CD4-positive, CD25-positive, alpha-beta regulatory T cell (primary cell): ENCODE measurements around the gene PDLIM7. TPM values are rescaled to one million over a fixed set of nuclear protein-coding genes. Genes with fewer than 3 reads are reported as not detected.
A peak's percentile ranks its signal among the peaks of the same experiment; 100 is the strongest.

Experiments
- ATAC-seq, 2 donors: fragments of 150-1000 bp; cut with Tn5 transposase; one replicate each; pipeline ENCODE4 v1.10.0; 2021; ENCODE audit warnings: low read depth in 2 of 2, moderate number of reproducible peaks in 2 of 2, moderate library complexity in 1 of 2
- DNase-seq, 3 donors: peaks; one replicate each; pipeline versions ENCODE4 v3.0.0 to v3.0.0-alpha.2; 2012 to 2022; ENCODE audit warnings: mixed read lengths in 1 of 3
- H3K27ac ChIP-seq: one replicate; pipeline ENCODE4 v1.7.0; 2013; ENCODE audit warnings: mild to moderate bottlenecking, low read length; ENCODE audit not compliant: insufficient read depth, poor library complexity, severe bottlenecking
- H3K27me3 ChIP-seq: one replicate; pipeline ENCODE4 v1.7.0; 2013; ENCODE audit warnings: low read length; ENCODE audit not compliant: control insufficient read depth, insufficient read depth
- H3K36me3 ChIP-seq: one replicate; pipeline ENCODE4 v1.7.0; 2013; ENCODE audit warnings: mild to moderate bottlenecking, low read length, moderate library complexity; ENCODE audit not compliant: control insufficient read depth, insufficient read depth
- H3K4me1 ChIP-seq: 2 replicates; pipeline ENCODE4 v1.7.0; 2013; ENCODE audit warnings: mild to moderate bottlenecking, low read length; ENCODE audit not compliant: insufficient read depth, control insufficient read depth, poor library complexity, severe bottlenecking
- H3K4me3 ChIP-seq: one replicate; pipeline ENCODE4 v1.7.0; 2013; ENCODE audit warnings: low read depth, mild to moderate bottlenecking, low read length, moderate library complexity
- H3K9me3 ChIP-seq, 2 experiments: 1 replicate in 1 of 2; 2 replicates in 1 of 2; pipeline ENCODE4 v1.7.0; 2013; ENCODE audit warnings: low read length in 2 of 2, mild to moderate bottlenecking in 1 of 2, moderate library complexity in 1 of 2; ENCODE audit not compliant: control insufficient read depth in 2 of 2
- H3K27ac Mint-ChIP-seq, 3 donors: one replicate each; pipeline ENCODE4 v1.8.0; 2020 to 2022; ENCODE audit warnings: mild to moderate bottlenecking in 3 of 3, mixed read lengths in 3 of 3, moderate library complexity in 2 of 3
- H3K27me3 Mint-ChIP-seq: one replicate; pipeline ENCODE4 v1.8.0; 2022; ENCODE audit warnings: mild to moderate bottlenecking, mixed read lengths
- H3K36me3 Mint-ChIP-seq: one replicate; pipeline ENCODE4 v1.8.0; 2020; ENCODE audit warnings: mixed read lengths
- H3K4me1 Mint-ChIP-seq, 4 donors: one replicate each; pipeline ENCODE4 v1.8.0; 2020 to 2022; ENCODE audit warnings: mixed read lengths in 4 of 4, mild to moderate bottlenecking in 1 of 4
- H3K4me3 Mint-ChIP-seq, 4 donors: one replicate each; pipeline ENCODE4 v1.8.0; 2020 to 2022; ENCODE audit warnings: mild to moderate bottlenecking in 4 of 4, mixed read lengths in 4 of 4, moderate library complexity in 3 of 4
- H3K9me3 Mint-ChIP-seq, 7 donors: one replicate each; pipeline ENCODE4 v1.8.0; 2020 to 2022; ENCODE audit warnings: mixed read lengths in 7 of 7, mild to moderate bottlenecking in 3 of 7, moderate library complexity in 2 of 7
- polyA plus RNA-seq, 4 donors: library from polyadenylated mRNA; unstranded; fragments of 300-500 nt; fragmentation: Illumina TruSeq; gene quantifications; one replicate each; pipeline ENCODE4 v1.2.3, GENCODE V29; 2021
- total RNA-seq: library from RNA; stranded (reverse); gene quantifications from one replicate; pipeline ENCODE4 v1.2.3, GENCODE V29; 2022

PDLIM7 gene
- total and polyA plus RNA-seq, 5 donors from 2014 or later: 1.6 to 7.8 (median 2.5) TPM

- Histone ChIP-seq H3K4me1 (peaks cover 43% of the 10 kb centered on the region), H3K27ac (no peak overlapping the region), H3K9me3 (no peaks in the 10 kb centered on the region), H3K36me3 (no peaks in the 10 kb centered on the region), H3K27me3 (no peaks in the 10 kb centered on the region), H3K4me3 (no peak overlapping the region)
- peaks cover 0 to 38% (median 25%) of the 10 kb centered on the region in 4 donors for H3K4me1 Mint-ChIP-seq
- no peak for ATAC-seq
- peaks cover 19% of the 10 kb centered on the region for H3K27me3 Mint-ChIP-seq
- DNase-seq: no peak
- H3K4me3 Mint-ChIP-seq: peak overlapping the region; percentile 42 to 96 (median 71)
- H3K27ac Mint-ChIP-seq: peak overlapping the region; percentile 68 to 92 (median 91)
- no peaks in the 10 kb centered on the region for H3K9me3 Mint-ChIP-seq
- H3K36me3 Mint-ChIP-seq: peaks cover 4% of the 10 kb centered on the region
Measured at GRCh38 chr5:177452688-177453638, 44.4 kb downstream of the PDLIM7 start.

- Mint-ChIP-seq H3K27me3 (peaks cover 17% of the 10 kb centered on the region), H3K36me3 (peaks cover 4% of the 10 kb centered on the region), H3K9me3 (no peaks in the 10 kb centered on the region), H3K4me3 (peak overlapping the region in 3 of 4 donors; percentile 57 to 71 (median 68)), H3K27ac (peak overlapping the region in 1 of 3 donors; percentile 80), H3K4me1 (peaks cover 0 to 43% (median 27%) of the 10 kb centered on the region in 4 donors)
- Histone ChIP-seq H3K36me3 (no peaks in the 10 kb centered on the region), H3K9me3 (no peaks in the 10 kb centered on the region), H3K4me3 (no peak overlapping the region), H3K27me3 (no peaks in the 10 kb centered on the region), H3K27ac (no peak overlapping the region), H3K4me1 (peaks cover 49% of the 10 kb centered on the region)
- no peak for DNase-seq
- no peak for ATAC-seq
Measured at GRCh38 chr5:177450667-177451424, 46.6 kb downstream of the PDLIM7 start.

GRCh38 chr5:177449140-177450061 lies 48.0 kb downstream of the PDLIM7 start:
- Histone ChIP-seq H3K36me3 (no peaks in the 10 kb centered on the region), H3K27me3 (no peaks in the 10 kb centered on the region), H3K4me3 (no peak overlapping the region), H3K4me1 (peaks cover 53% of the 10 kb centered on the region), H3K9me3 (no peaks in the 10 kb centered on the region), H3K27ac (no peak overlapping the region)
- Mint-ChIP-seq H3K9me3 (no peaks in the 10 kb centered on the region), H3K27me3 (peaks cover 20% of the 10 kb centered on the region), H3K36me3 (peaks cover 4% of the 10 kb centered on the region), H3K4me3 (peak overlapping the region in 2 of 4 donors; percentile 26 to 97), H3K4me1 (peaks cover 0 to 58% (median 41%) of the 10 kb centered on the region in 4 donors), H3K27ac (no peak overlapping the region)
- DNase-seq (no peak), ATAC-seq (no peak)

GRCh38 chr5:177448244-177448950 lies 49.0 kb downstream of the PDLIM7 start:
- H3K27ac Mint-ChIP-seq: peak overlapping the region in 2 of 3 donors; percentile 85 to 92
- no peak for DNase-seq
- H3K4me1 Mint-ChIP-seq: peaks cover 0 to 59% (median 43%) of the 10 kb centered on the region in 4 donors

GRCh38 chr5:177447611-177448243 lies 49.7 kb downstream of the PDLIM7 start:
- no peak overlapping the region for H3K4me3 ChIP-seq
- H3K36me3 ChIP-seq: no peaks in the 10 kb centered on the region
- Mint-ChIP-seq H3K4me3 (peak overlapping the region; percentile 78 to 97 (median 86)), H3K9me3 (no peaks in the 10 kb centered on the region), H3K36me3 (peaks cover 4% of the 10 kb centered on the region), H3K4me1 (peaks cover 0 to 57% (median 37%) of the 10 kb centered on the region in 4 donors), H3K27ac (peak overlapping the region in 2 of 3 donors; percentile 49 to 92), H3K27me3 (peaks cover 10% of the 10 kb centered on the region)
- no peak for ATAC-seq
- peaks cover 52% of the 10 kb centered on the region for H3K4me1 ChIP-seq
- no peaks in the 10 kb centered on the region for H3K27me3 ChIP-seq
- no peak for DNase-seq
- no peaks in the 10 kb centered on the region for H3K9me3 ChIP-seq
- H3K27ac ChIP-seq: peak overlapping the region; percentile 47

More at GRCh38 chr5:177448244-177448950, 49.0 kb downstream of the PDLIM7 start:
- H3K27me3 ChIP-seq: no peaks in the 10 kb centered on the region
- H3K27me3 Mint-ChIP-seq: peaks cover 12% of the 10 kb centered on the region
- no peaks in the 10 kb centered on the region for H3K9me3 Mint-ChIP-seq
- H3K4me1 ChIP-seq: peaks cover 51% of the 10 kb centered on the region
- no peak for ATAC-seq
- H3K4me3 Mint-ChIP-seq: peak overlapping the region; percentile 78 to 97 (median 86)
- no peak overlapping the region for H3K4me3 ChIP-seq
- H3K36me3 Mint-ChIP-seq: peaks cover 4% of the 10 kb centered on the region
- H3K9me3 ChIP-seq: no peaks in the 10 kb centered on the region
- H3K27ac ChIP-seq: no peak overlapping the region
- no peaks in the 10 kb centered on the region for H3K36me3 ChIP-seq

GRCh38 chr5:177447066-177447610 lies 50.3 kb downstream of the PDLIM7 start:
- peak overlapping the region in 2 of 4 donors; percentile 46 to 97 for H3K4me3 Mint-ChIP-seq
- Histone ChIP-seq H3K9me3 (no peaks in the 10 kb centered on the region), H3K36me3 (peaks cover under 1% of the 10 kb centered on the region), H3K4me3 (no peak overlapping the region), H3K4me1 (peaks cover 52% of the 10 kb centered on the region), H3K27me3 (no peaks in the 10 kb centered on the region), H3K27ac (peak overlapping the region; percentile 91)
- H3K9me3 Mint-ChIP-seq: no peaks in the 10 kb centered on the region
- H3K36me3 Mint-ChIP-seq: peaks cover 4% of the 10 kb centered on the region
- peak; percentile 64 to 80 (median 75) for DNase-seq
- H3K27me3 Mint-ChIP-seq: peaks cover 10% of the 10 kb centered on the region
- peak; percentile 19 to 35 for ATAC-seq
- no peak overlapping the region for H3K27ac Mint-ChIP-seq
- peaks cover 0 to 60% (median 35%) of the 10 kb centered on the region in 4 donors for H3K4me1 Mint-ChIP-seq
